ENCODE measurements around the gene PCNX1.

PCNX1 gene

GRCh38 chr14:70889555-70889954, 17.7 kb upstream of the PCNX1 start:
- TF ChIP-seq USF1 (IDR thresholded peaks at IDR 0.05) (no peak), CEBPB (IDR thresholded peaks at IDR 0.05) (no peak), RAD21 (IDR thresholded peaks at IDR 0.05; ENCODE audit: low read depth) (no peak), REST (IDR thresholded peaks at IDR 0.05; ENCODE audit: low read depth) (no peak)

- no peak for TF ChIP-seq EP300 (IDR thresholded peaks at IDR 0.05; ENCODE audit: borderline replicate concordance)
- TF ChIP-seq YY1 (IDR thresholded peaks at IDR 0.05; ENCODE audit: low read depth) = no peak
- TF ChIP-seq USF1 (IDR thresholded peaks at IDR 0.05) = no peak
- TF ChIP-seq TCF12 (IDR thresholded peaks at IDR 0.05; ENCODE audit: low read depth) = no peak
- TF ChIP-seq NFIC (IDR thresholded peaks at IDR 0.05) = no peak
- TF ChIP-seq CREB1 (IDR thresholded peaks at IDR 0.05; ENCODE audit: low read depth) = no peak
- no peak for TF ChIP-seq TEAD4 (IDR thresholded peaks at IDR 0.05)
- TF ChIP-seq EGR1 (IDR thresholded peaks at IDR 0.05) = no peak
- no peak for TF ChIP-seq RAD21 (IDR thresholded peaks at IDR 0.05; ENCODE audit: low read depth)
- TF ChIP-seq ZBTB7A (IDR thresholded peaks at IDR 0.05; ENCODE audit: low read depth) = no peak
- no peak for TF ChIP-seq TAF1 (IDR thresholded peaks at IDR 0.05; ENCODE audit: low read depth)
- no peak for TF ChIP-seq FOXM1 (IDR thresholded peaks at IDR 0.05; ENCODE audit: borderline replicate concordance, low read depth)
- TF ChIP-seq CEBPB (IDR thresholded peaks at IDR 0.05) = no peak
- TF ChIP-seq MAX (IDR thresholded peaks at IDR 0.05) = no peak
- TF ChIP-seq REST (IDR thresholded peaks at IDR 0.05; ENCODE audit: low read depth) = no peak
Observed at GRCh38 chr14:70890826-70891659, 16.2 kb upstream of the PCNX1 start.

- no peak for TF ChIP-seq CEBPB (IDR thresholded peaks at IDR 0.05)
- TF ChIP-seq CREB1 (IDR thresholded peaks at IDR 0.05; ENCODE audit: low read depth) = no peak
- TF ChIP-seq TEAD4 (IDR thresholded peaks at IDR 0.05) = no peak
- no peak for TF ChIP-seq TAF1 (IDR thresholded peaks at IDR 0.05; ENCODE audit: low read depth)
- no peak for TF ChIP-seq REST (IDR thresholded peaks at IDR 0.05; ENCODE audit: low read depth)
- TF ChIP-seq MAX (IDR thresholded peaks at IDR 0.05) = no peak
- TF ChIP-seq YY1 (IDR thresholded peaks at IDR 0.05; ENCODE audit: low read depth) = no peak
- no peak for TF ChIP-seq NFIC (IDR thresholded peaks at IDR 0.05)
- no peak for TF ChIP-seq ZBTB7A (IDR thresholded peaks at IDR 0.05; ENCODE audit: low read depth)
Observed at GRCh38 chr14:70891737-70892136, 15.5 kb upstream of the PCNX1 start.

- TF ChIP-seq EP300 (IDR thresholded peaks at IDR 0.05; ENCODE audit: borderline replicate concordance) (no peak), NFIC (IDR thresholded peaks at IDR 0.05) (no peak), TCF12 (IDR thresholded peaks at IDR 0.05; ENCODE audit: low read depth) (no peak), TEAD4 (IDR thresholded peaks at IDR 0.05) (no peak), ZBTB7A (IDR thresholded peaks at IDR 0.05; ENCODE audit: low read depth) (no peak), EGR1 (IDR thresholded peaks at IDR 0.05) (no peak), REST (IDR thresholded peaks at IDR 0.05; ENCODE audit: low read depth) (no peak), RAD21 (IDR thresholded peaks at IDR 0.05; ENCODE audit: low read depth) (no peak), YY1 (IDR thresholded peaks at IDR 0.05; ENCODE audit: low read depth) (no peak), FOXM1 (IDR thresholded peaks at IDR 0.05; ENCODE audit: borderline replicate concordance, low read depth) (no peak), USF1 (IDR thresholded peaks at IDR 0.05) (no peak), TAF1 (IDR thresholded peaks at IDR 0.05; ENCODE audit: low read depth) (no peak), MAX (IDR thresholded peaks at IDR 0.05) (no peak), CEBPB (IDR thresholded peaks at IDR 0.05) (no peak), CREB1 (IDR thresholded peaks at IDR 0.05; ENCODE audit: low read depth) (no peak)
Observed at GRCh38 chr14:70893062-70893845, 14.0 kb upstream of the PCNX1 start.

All from Ishikawa (cell line).